GM21390 (cell line): ENCODE results near the gene PIEZO2.
"Not testable (repeated sequence)": the region's sequence is repeated elsewhere in the genome, so short reads cannot be mapped to it uniquely, and the experiment has no call there.

Experiments used
- ATAC-seq: cut with Tn5 transposase; IDR thresholded peaks from one replicate; pipeline ENCODE4 v1.9.1; 2021; ENCODE audit not compliant: unreplicated experiment

PIEZO2 gene

DNA sequence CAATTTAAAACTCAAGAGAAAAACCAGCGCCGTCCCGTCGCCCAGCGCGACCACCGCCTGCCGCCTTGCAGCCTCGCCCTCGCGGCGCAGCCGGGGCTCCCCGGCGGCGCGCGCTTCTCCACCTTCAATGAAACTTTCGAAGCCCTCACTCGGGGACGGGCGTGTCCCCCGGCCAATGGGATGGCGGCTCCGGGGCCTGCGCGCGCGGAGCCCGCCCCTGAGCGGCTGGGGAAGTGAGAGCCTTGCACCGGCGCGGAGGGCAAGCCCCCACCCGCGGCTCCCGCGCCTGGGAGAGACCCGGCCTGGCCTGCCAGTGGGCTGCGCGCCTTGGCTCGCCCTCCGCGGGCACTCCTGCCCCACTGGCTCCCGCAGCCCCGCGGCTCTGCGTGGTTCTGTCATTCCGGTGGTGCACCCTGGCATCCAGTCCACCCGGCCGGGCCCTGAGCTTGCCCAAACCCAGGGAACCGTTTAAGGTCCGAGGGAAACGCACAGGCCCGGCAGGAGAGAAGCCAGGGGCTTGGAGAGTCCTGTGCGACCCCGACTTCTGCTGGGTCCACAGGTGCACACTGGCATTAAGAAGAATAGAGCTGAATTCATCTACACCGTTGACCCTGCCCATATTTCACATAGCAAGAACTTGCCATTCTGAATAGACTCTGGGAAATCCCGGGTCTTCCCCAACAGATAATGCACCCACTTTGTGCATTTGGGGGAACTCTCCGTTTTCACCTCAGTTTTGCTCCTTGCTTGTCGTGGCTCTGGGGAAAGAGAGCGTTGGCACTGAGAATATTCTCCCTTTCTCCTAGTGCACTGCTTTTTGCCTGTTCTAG lies at the start of gene PIEZO2:
Gene PIEZO2, minus strand, starts transcription at position 129 of the 830 bp plus-strand sequence. CDS start 981 bp downstream, outside the sequence.
- no peak for ATAC-seq

DNA sequence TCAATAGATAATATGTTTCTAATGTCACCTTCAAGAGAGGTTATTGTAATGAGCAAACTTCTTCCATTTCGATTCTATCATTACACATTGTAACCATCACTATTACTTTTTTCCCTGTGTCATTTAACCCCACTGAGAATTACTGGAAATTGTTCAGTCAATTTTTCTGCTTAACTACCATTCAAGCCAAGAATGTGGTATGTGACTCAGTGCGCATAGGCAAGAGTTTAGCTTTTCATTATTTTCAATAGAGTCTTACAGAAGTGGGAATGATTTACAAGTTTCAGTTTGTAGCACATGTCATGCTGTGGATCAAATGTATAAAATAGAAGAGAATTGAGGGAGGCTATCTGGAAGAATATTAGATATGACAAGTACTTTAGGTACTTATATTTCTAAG lies 34.3 kb upstream of the PIEZO2 start:
- no peak for ATAC-seq

- not testable (repeated sequence) for ATAC-seq
These were observed 32.3 kb upstream of the PIEZO2 start for GRCh38 chr18:11181629-11182028.

DNA sequence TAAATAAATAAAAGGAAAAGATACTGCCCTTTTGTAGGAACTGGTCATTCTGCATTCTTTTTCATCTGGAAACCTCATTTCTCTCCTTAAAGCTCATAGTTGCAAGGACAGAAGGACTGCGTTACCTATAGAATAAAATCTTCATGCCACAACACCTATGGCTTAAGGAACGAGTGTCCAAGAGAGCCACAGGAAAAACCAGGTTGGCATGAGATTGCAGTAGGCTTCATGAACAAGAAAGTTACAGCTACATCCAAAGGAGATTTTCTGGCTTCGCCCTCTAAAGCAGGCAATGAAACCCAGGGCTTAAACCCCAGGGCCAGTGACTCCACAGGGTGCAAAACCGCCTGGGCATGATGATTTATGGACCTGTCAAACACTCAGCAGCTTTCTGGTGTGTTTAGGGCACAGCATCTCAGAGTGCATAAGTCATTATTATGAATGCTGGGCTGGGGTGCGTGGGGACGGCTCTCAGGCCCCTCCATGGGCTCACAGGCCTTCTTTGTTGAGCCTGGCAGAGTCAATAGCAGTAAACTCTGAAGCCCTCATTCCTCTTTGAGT lies 30.7 kb upstream of the PIEZO2 start:
- ATAC-seq: no peak

- no peak for ATAC-seq
These were observed 29.7 kb upstream of the PIEZO2 start for GRCh38 chr18:11178951-11179549.

DNA sequence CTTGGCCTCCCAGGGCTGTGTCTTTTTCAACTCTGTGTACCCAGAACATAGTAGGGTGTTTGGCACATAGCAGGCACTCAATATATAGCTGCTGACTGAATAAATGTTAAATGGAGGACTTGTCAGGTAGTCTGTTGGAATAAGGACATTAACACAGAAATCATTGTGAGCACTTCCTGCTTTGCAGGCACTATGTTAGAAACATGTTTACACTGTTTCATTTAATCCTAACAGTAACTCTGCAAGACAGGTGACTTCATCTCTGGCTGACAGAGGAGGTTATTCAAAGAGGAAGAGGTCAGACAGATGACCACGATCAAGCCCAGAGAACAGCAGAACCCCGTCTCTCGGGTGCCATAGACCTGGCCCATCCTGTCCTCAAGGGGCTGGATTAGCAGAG lies 28.0 kb upstream of the PIEZO2 start:
- ATAC-seq: no peak

DNA sequence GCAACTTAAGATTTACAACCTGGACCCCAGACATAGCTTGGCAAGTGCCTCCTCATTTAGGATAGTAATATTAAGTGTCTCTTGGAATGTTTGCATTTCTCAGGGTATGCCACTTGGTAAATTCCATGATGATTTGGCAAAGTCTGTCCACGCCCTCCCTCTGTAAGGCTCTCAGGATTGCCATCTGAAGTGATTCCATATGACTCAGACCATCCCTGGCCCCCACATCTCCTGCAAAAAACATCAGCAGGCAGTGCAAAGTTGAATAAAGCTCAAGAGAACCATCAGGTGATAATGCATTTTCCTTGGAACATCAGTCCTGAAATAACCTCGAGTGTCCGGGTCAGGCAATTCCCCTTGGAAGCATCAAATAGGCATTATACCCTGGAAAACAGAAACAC lies 27.1 kb upstream of the PIEZO2 start:
- no peak for ATAC-seq

- no peak for ATAC-seq
These were observed 26.1 kb upstream of the PIEZO2 start for GRCh38 chr18:11175266-11175979.

- not testable (repeated sequence) for ATAC-seq
These were observed 24.8 kb upstream of the PIEZO2 start for GRCh38 chr18:11174179-11174578.

DNA sequence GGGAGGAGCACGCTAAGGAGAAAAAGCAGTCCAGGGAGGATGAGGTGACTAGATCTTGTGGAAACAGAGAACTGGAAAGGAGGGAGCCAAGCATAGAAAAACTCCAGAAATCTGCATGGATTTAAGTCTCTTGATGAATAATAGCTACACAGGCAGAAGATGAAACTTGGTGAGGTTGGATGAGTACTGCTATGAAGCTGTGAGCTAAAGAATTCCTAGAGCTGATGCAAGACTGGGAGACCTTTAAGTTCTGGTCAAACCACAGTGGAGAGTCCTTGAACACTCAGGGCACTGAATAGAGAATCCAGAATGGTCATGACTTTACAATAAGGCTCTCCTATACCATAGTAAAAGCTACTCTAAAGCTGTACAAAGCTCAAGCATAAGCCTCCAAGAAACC lies 18.4 kb upstream of the PIEZO2 start:
- no peak for ATAC-seq

DNA sequence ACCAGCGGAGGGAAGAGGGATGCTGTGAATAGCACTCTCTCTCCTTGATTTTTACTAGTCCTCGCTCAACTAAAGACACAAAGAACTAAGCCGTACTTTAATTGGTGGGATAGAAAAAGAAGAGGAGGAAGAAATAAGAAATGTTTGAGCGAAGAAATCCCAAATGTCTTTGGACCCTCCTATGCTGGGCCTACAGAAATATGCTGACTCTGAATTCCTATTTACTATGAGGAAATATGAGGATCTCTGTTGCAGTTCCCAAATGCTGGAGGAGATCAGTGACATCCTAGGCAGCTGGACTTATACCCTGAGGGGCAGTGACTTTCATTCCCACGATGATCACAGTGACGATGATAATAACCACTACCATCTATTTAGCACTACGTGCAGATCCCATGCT lies 16.6 kb upstream of the PIEZO2 start:
- ATAC-seq: no peak

DNA sequence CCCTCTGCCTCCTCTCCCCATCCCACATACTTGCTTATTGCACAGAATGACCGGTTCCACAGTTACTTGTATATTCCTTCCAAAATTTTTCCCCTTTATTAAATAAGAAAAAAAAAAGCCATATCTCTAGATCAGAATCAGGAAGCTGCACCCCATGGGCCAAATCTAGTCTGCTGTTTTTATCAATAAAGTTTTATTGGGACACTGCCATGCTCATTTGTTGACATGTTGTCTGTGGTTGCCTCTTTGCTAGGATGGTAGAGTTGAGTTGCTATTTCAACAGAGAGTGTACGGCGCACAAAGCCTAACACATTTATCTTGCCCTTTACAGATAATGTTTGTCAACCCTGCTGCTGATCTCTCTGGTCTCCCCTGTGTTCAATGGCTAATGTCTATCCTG lies 15.8 kb upstream of the PIEZO2 start:
- no peak for ATAC-seq

DNA sequence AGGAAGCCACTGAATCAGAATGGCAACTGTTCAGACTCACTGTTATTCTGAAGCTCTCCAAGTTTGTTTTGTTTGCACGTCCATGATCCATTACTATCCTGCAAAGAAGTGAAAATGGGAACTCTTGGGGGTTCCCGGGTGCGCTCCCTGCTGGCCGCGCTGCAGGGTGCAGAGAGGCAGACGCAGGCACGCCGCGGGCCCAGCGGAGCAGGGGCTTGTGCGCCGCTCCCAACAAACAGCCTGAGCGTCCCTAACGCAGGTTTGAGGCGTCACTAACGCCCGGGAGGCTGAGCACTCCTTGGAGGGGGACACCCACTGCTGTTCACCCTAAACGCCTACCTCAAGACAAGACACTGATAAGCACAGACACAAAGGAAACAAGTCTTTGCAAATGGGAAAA lies 14.3 kb upstream of the PIEZO2 start:
- no peak for ATAC-seq

DNA sequence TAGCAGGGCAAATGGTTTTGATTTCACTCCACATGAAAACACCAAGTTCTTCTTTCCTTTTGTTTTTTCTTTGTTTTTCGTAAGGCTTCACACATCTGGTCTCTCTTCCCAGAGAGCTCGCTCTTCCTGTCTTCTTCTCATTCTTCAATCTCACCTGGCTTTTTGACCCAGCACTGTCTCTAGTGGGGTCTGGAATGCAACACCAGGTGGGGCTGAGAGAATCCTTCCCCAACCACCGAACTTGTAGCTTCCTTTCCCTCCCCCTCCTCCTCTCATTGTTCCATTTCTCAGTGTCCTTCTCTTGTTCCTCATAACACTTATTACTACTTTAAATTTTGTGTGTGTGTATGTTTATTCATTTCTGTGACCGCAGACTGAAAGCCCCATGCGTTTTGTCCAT lies 13.5 kb upstream of the PIEZO2 start:
- ATAC-seq: no peak

DNA sequence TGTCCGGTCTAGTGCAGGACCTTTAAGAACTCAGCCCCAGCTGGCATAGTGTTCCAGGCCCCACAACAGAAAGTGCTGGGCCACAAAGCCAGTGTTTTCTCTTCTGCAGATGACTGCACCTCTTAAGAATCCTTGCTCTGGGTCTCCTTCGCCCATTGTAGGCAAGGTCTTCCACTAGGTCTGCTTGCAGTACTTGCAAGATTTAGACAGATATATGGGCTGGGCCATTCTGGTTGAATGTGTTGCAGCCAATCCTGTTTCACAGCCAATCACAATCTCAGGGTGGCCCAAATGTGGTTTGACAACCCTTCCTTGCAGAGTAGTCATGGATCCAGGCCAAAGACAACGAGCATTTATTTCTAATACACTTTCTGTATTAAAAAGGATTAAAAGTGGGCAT lies 13.1 kb upstream of the PIEZO2 start:
- no peak for ATAC-seq

DNA sequence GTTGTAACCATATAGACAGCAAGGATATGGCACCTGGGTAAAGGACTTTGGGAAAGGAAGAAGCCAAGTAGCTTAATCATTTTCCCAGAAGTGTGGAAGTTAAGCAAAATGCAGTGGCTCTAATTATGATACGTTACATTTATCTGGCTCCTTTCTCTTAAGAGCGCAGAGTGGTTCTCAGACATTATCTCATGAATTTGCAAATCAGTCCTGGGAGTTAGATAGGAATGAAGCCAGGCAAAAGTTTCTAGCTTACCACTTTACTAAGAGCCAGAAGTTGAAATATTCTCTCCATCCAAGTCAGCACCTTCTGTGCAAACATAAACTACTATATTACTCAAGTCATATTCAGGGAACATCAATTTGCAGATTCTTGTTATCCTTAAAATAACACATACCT lies 10.9 kb upstream of the PIEZO2 start:
- no peak for ATAC-seq

- no peak for ATAC-seq
These were observed 10.5 kb upstream of the PIEZO2 start for GRCh38 chr18:11159844-11160243.

DNA sequence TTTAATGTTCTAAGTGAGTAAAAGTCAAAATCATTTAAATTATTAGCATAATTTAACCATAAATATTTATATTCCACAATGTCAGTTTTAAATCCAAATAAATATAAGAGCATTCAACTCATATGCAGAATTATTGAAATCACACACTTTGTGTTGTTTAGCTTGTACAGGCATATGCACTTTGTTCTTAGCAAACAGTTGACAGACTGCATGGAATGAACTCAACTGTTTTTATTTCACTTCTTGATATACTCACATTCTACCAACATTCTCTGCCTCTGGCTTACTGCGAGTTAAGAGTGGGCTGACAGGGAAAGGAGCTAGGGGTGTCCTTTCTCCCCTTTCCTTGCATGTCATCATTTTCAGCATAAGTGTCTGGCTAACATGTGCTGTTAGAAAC lies 7.6 kb upstream of the PIEZO2 start:
- ATAC-seq: no peak

GRCh38 chr18:11155034-11155759 lies 5.8 kb upstream of the PIEZO2 start:
- no peak for ATAC-seq

GRCh38 chr18:11154368-11154989 lies 5.1 kb upstream of the PIEZO2 start:
- ATAC-seq: no peak

GRCh38 chr18:11153097-11153496 lies 3.7 kb upstream of the PIEZO2 start:
- no peak for ATAC-seq
